BE2C (cell line): ENCODE data around the gene FRRS1L.

ENCODE experiments used
- DNase-seq: peaks from one replicate; pipeline ENCODE4 v3.0.0-alpha.2; 2020
- H3K27me3 ChIP-seq: fragments of 250-450 bp; sonication (Bioruptor Pico); 2 replicates; pipeline ENCODE4 v1.5.1; 2020; ENCODE audit warnings: mild to moderate bottlenecking
- H3K36me3 ChIP-seq: fragments of 250-450 bp; sonication (Bioruptor Pico); 2 replicates; pipeline ENCODE4 v1.5.1; 2020; ENCODE audit warnings: mild to moderate bottlenecking
- H3K4me1 ChIP-seq: fragments of 250-450 bp; sonication (Bioruptor Pico); 2 replicates; pipeline ENCODE4 v1.5.1; 2020
- H3K4me3 ChIP-seq: 2 replicates; pipeline ENCODE4 v1.5.1; 2011; ENCODE audit warnings: low read depth, low read length
- H3K9me3 ChIP-seq: fragments of 250-450 bp; sonication (Bioruptor Pico); 2 replicates; pipeline ENCODE4 v1.5.1; 2020
- TF ChIP-seq, protein P1 (sequence below): IDR thresholded peaks from 2 replicates; pipeline ENCODE4 v1.5.1; 2012; ENCODE audit warnings: mild to moderate bottlenecking, low read depth, low read length

The FRRS1L gene

DNA sequence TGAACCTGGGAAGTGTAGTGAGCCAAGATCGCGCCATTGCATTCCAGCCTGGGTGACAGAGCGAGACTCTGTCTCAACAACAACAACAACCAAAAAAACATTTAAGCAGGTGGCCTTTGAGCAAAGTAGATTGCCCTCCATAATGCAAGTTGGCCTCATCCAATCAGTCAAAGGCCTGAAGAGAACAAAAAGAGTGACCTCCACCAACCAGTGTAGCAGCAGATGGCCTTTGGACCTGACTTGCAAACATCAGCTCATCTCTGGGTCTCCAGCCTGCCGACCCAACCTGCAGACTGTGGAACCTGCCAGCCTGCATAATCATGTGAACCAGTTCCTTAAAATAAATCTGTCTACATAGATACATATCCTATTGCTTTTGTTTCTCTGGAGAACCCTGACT lies 7.5 kb downstream of the FRRS1L start:
- H3K36me3 ChIP-seq: no peaks in the 10 kb centered on the region

DNA sequence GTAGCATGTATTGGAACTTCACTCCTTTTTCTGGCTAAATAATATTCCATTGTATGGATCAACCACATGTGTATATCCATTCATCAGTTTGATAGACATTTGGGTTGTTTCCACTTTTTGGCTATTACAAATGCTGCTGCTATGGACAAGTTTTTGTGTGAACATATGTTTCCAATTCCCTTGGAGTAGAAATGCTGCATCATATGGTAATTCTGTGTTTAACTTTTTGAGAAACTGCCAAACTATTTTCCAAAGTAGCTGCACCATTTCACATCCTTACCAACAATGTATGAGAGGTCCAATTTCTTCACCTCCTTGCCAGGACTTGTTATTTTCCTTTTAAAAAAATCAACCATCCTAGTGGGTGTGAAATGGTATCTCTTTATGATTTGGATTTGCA lies 8.4 kb downstream of the FRRS1L start:
- no peak for DNase-seq
- H3K36me3 ChIP-seq: no peaks in the 10 kb centered on the region
- TF ChIP-seq, protein P1, sequence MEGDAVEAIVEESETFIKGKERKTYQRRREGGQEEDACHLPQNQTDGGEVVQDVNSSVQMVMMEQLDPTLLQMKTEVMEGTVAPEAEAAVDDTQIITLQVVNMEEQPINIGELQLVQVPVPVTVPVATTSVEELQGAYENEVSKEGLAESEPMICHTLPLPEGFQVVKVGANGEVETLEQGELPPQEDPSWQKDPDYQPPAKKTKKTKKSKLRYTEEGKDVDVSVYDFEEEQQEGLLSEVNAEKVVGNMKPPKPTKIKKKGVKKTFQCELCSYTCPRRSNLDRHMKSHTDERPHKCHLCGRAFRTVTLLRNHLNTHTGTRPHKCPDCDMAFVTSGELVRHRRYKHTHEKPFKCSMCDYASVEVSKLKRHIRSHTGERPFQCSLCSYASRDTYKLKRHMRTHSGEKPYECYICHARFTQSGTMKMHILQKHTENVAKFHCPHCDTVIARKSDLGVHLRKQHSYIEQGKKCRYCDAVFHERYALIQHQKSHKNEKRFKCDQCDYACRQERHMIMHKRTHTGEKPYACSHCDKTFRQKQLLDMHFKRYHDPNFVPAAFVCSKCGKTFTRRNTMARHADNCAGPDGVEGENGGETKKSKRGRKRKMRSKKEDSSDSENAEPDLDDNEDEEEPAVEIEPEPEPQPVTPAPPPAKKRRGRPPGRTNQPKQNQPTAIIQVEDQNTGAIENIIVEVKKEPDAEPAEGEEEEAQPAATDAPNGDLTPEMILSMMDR: no peak
- H3K4me3 ChIP-seq: no peak overlapping the region
- H3K4me1 ChIP-seq: no peaks in the 10 kb centered on the region
- H3K9me3 ChIP-seq: no peaks in the 10 kb centered on the region
- H3K27me3 ChIP-seq: no peaks in the 10 kb centered on the region

More for the DNA sequence above, 7.5 kb downstream of the FRRS1L start:
- Histone ChIP-seq H3K27me3 (no peaks in the 10 kb centered on the region), H3K4me1 (no peaks in the 10 kb centered on the region), H3K4me3 (no peak overlapping the region), H3K9me3 (no peaks in the 10 kb centered on the region)
- TF ChIP-seq, protein P1: no peak
- DNase-seq: no peak

DNA sequence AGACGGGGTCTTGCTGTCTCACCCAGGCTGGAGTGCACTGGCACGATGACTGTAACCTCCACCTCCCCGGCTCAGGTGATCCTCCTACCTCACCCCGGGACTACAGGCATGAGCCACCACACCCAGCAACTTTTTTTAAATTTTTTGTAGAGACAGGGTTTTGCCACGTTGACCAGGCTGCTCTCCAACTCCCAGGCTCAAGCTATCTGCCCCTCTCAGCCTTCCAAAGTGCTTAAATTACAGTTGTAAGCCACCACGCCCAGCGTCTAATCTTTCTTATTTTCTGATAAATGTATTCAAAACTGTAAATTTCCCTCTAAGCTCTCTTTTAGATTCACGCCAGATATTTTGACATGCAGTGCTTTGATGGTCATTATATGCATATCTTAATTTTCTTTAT lies 10.3 kb downstream of the FRRS1L start:
- no peaks in the 10 kb centered on the region for H3K9me3 ChIP-seq
- no peak for DNase-seq
- no peak overlapping the region for H3K4me3 ChIP-seq
- TF ChIP-seq, protein P1: no peak
- no peaks in the 10 kb centered on the region for H3K4me1 ChIP-seq
- no peaks in the 10 kb centered on the region for H3K36me3 ChIP-seq
- H3K27me3 ChIP-seq: no peaks in the 10 kb centered on the region

DNA sequence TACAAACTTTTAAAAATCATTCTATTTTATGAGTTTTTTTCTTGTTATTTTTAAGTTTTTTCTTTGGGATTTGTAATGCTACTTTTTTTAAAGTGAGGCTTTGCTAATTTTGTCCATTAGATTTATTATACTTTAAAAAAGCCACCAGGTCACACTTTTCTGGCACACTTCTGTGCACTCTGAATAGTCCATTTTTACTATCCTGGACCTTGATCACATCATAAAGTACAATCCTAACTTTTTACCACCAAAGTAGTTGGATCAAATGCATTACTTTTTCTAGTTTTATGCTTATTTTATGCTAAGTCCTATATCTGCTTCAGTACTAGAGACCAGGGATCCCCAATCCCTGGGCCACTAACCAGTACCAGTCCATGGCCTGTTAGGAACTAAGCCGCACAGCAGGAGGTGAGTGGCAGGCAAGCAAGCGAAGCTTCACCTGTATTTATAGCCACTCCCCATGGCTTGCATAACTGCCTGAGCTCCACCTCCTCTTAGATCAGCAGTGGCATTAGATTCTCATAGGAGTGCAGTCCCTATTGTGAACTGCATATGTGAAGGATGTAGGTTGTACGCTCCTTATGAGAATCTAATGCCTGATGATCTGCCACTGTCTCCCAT lies 16.0 kb downstream of the FRRS1L start:
- no peak for DNase-seq
- Histone ChIP-seq H3K36me3 (no peaks in the 10 kb centered on the region), H3K9me3 (no peaks in the 10 kb centered on the region), H3K4me1 (no peaks in the 10 kb centered on the region), H3K4me3 (no peak overlapping the region), H3K27me3 (no peaks in the 10 kb centered on the region; the same call in 1 of the 2 replicates)
- TF ChIP-seq, protein P1: no peak

DNA sequence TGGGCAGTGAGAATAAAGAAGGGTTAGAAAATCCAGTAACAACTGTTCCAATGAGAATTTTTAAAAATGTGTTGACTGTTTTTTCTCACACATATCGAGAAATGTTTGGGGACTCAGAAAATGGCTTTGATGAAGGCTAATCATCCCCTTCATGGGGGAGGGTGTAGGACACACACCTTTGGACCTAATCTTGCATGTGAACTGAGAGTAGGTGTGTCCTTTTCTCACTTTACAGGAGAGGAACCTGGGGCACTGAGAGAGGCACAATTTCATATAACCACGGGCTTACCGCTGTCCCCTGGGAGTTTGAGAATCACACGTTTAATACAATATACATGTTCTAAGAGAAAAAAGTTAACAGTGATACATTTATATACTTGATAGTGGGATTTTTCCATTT lies 17.3 kb downstream of the FRRS1L start:
- H3K36me3 ChIP-seq: no peaks in the 10 kb centered on the region
- H3K9me3 ChIP-seq: no peaks in the 10 kb centered on the region
- H3K27me3 ChIP-seq: no peaks in the 10 kb centered on the region; the same call in 1 of the 2 replicates
- no peak overlapping the region for H3K4me3 ChIP-seq
- TF ChIP-seq, protein P1: no peak
- DNase-seq: no peak
- H3K4me1 ChIP-seq: no peaks in the 10 kb centered on the region

DNA sequence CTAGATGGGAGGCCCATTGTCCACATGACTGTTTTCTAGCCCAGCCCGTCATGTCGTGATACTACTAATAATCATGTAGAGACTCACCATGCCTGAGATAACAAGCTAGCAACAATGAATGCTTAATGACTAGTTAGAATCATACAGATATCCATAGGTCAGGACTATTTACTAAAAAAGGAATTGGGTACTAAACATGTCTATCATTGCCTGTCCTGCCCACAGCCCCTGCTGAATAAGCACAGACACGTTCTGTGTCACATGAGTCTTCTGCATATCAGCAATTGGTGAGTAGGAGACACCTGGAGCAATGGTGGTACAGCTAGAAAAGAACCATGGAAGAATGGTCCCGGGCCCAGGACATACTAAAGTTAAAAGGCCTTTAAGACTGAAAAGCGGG lies 18.0 kb downstream of the FRRS1L start:
- Histone ChIP-seq H3K27me3 (no peaks in the 10 kb centered on the region; the same call in 1 of the 2 replicates), H3K9me3 (no peaks in the 10 kb centered on the region), H3K4me1 (no peaks in the 10 kb centered on the region), H3K4me3 (no peak overlapping the region), H3K36me3 (no peaks in the 10 kb centered on the region)
- TF ChIP-seq, protein P1: no peak
- DNase-seq: no peak
